SK-N-SH (cell line): ENCODE results near the gene ADAMTS10. TPM values are rescaled to one million over a fixed set of nuclear protein-coding genes. Genes with fewer than 3 reads are reported as not detected.

Experiments
- CTCF ChIA-PET: fragments of 300-600, 350-600 bp; formaldehyde crosslinking; extraction: SDS; loops from one replicate; lab custom pipeline; 2021; lab: Yijun Ruan, JAX
- POLR2A ChIA-PET: fragments of 350-600 bp; sonication (Branson Sonifier 250); formaldehyde crosslinking; extraction: SDS; loops from one replicate; lab custom pipeline; 2020; ENCODE audit warnings: antibody characterized with exemption, inconsistent platforms; lab: Yijun Ruan, JAX
- DNase-seq: peaks from one replicate; pipeline ENCODE4 v3.0.0; 2012
- H2AFZ ChIP-seq: fragments of 200-600 bp; sonication (generic); 2 replicates; pipeline ENCODE4 v1.8.1; 2016; ENCODE audit warnings: antibody characterized with exemption, mild to moderate bottlenecking, low read depth
- H3F3A ChIP-seq: fragments of 200-600 bp; sonication (generic); replicated peaks from 2 replicates; pipeline ENCODE3; 2016; ENCODE audit warnings: antibody characterized with exemption, mild to moderate bottlenecking; ENCODE audit not compliant: insufficient read depth
- H3K27ac ChIP-seq, 2 experiments: fragments of 200-500 bp in 1 of 2; fragments of 200-600 bp in 1 of 2; sonication (Bioruptor generic) in 1 of 2; sonication (generic), shearing (Covaris generic) in 1 of 2; 2 replicates each; pipeline versions ENCODE4 v1.5.1 to v1.6.1; 2014 to 2016; ENCODE audit warnings: low read depth in 2 of 2, inconsistent platforms in 1 of 2, low read length in 1 of 2, mild to moderate bottlenecking in 1 of 2, mixed read lengths in 1 of 2
- H3K27me3 ChIP-seq: fragments of 200-600 bp; sonication (generic), shearing (Covaris generic); 2 replicates; pipeline ENCODE4 v1.6.1; 2016; ENCODE audit warnings: mixed run types; ENCODE audit not compliant: insufficient read depth
- H3K36me3 ChIP-seq, 2 experiments: fragments of 200-500 bp in 1 of 2; fragments of 200-600 bp in 1 of 2; sonication (Bioruptor generic) in 1 of 2; sonication (generic) in 1 of 2; replicated peaks in 1 of 2; 2 replicates each; pipeline versions ENCODE3 to v1.5.1; 2014 to 2016; ENCODE audit warnings: low read length in 1 of 2, mild to moderate bottlenecking in 1 of 2; ENCODE audit not compliant: insufficient read depth in 2 of 2, control insufficient read depth in 1 of 2
- H3K4me1 ChIP-seq, 2 experiments: fragments of 200-500 bp in 1 of 2; fragments of 200-600 bp in 1 of 2; sonication (Bioruptor generic) in 1 of 2; sonication (generic), shearing (Covaris generic) in 1 of 2; 2 replicates each; pipeline versions ENCODE4 v1.5.1 to v1.6.1; 2014 to 2016; ENCODE audit warnings: low read depth in 1 of 2, low read length in 1 of 2, mixed run types in 1 of 2; ENCODE audit not compliant: insufficient read depth in 2 of 2, control insufficient read depth in 1 of 2
- H3K4me2 ChIP-seq: fragments of 200-600 bp; sonication (generic), shearing (Covaris generic); 2 replicates; pipeline ENCODE4 v1.6.1; 2017; ENCODE audit warnings: mixed run types
- H3K4me3 ChIP-seq, 2 experiments: fragments of 200-500 bp in 1 of 2; fragments of 200-600 bp in 1 of 2; sonication (Bioruptor generic) in 1 of 2; sonication (generic), shearing (Covaris generic) in 1 of 2; 2 replicates each; pipeline versions ENCODE4 v1.5.1 to v1.8.1; 2014 to 2016; ENCODE audit warnings: low read depth in 2 of 2, inconsistent platforms in 1 of 2, low read length in 1 of 2, mild to moderate bottlenecking in 1 of 2, mixed read lengths in 1 of 2, moderate library complexity in 1 of 2
- H3K79me2 ChIP-seq: fragments of 200-600 bp; sonication (generic); 2 replicates; pipeline ENCODE4 v1.8.1; 2017; ENCODE audit warnings: mild to moderate bottlenecking; ENCODE audit not compliant: insufficient read depth
- H3K9ac ChIP-seq: fragments of 200-600 bp; sonication (generic); 2 replicates; pipeline ENCODE4 v1.6.1; 2017; ENCODE audit warnings: mixed run types
- H3K9me2 ChIP-seq: fragments of 200-600 bp; sonication (generic); 2 replicates; pipeline ENCODE4 v1.6.1; 2017; ENCODE audit warnings: mixed run types
- H3K9me3 ChIP-seq: fragments of 200-600 bp; sonication (generic); 2 replicates; pipeline ENCODE4 v1.6.1; 2017; ENCODE audit warnings: mixed run types, mild to moderate bottlenecking, moderate library complexity
- H4K20me1 ChIP-seq: fragments of 200-600 bp; sonication (generic); 2 replicates; pipeline ENCODE4 v1.6.1; 2017; ENCODE audit warnings: mild to moderate bottlenecking, mixed run types; ENCODE audit not compliant: insufficient read depth
- ELF1 ChIP-seq: IDR thresholded peaks from 2 replicates; pipeline ENCODE4 v1.4.0; 2012
- FOXM1 ChIP-seq: IDR thresholded peaks from 2 replicates; pipeline ENCODE4 v1.4.0; 2012; ENCODE audit warnings: low read depth, mild to moderate bottlenecking
- NRF1 ChIP-seq: IDR thresholded peaks from 2 replicates; pipeline ENCODE4 v1.6.1; 2012; ENCODE audit warnings: low read depth, mild to moderate bottlenecking, low read length
- RAD21 ChIP-seq: IDR thresholded peaks from 2 replicates; pipeline ENCODE4 v1.6.1; 2012; ENCODE audit warnings: mild to moderate bottlenecking, low read length
- RFX5 ChIP-seq: IDR thresholded peaks from 2 replicates; pipeline ENCODE4 v1.6.1; 2012; ENCODE audit warnings: mild to moderate bottlenecking, improper control_type of control experiment, low read length
- SIN3A ChIP-seq: IDR thresholded peaks from 2 replicates; pipeline ENCODE4 v1.6.1; 2012; ENCODE audit warnings: low read depth, mild to moderate bottlenecking, low read length, moderate library complexity, borderline replicate concordance
- SMC3 ChIP-seq: IDR thresholded peaks from 2 replicates; pipeline ENCODE4 v1.6.1; 2012; ENCODE audit warnings: low read depth, low read length, improper control_type of control experiment
- TCF12 ChIP-seq: IDR thresholded peaks from 2 replicates; pipeline ENCODE4 v1.4.0; 2012
- TEAD4 ChIP-seq: IDR thresholded peaks from 2 replicates; pipeline ENCODE4 v1.4.0; 2012; ENCODE audit warnings: mild to moderate bottlenecking, borderline replicate concordance; ENCODE audit not compliant: insufficient read depth
- YY1 ChIP-seq: IDR thresholded peaks from 2 replicates; pipeline ENCODE4 v1.4.0; 2012; ENCODE audit warnings: low read depth, mild to moderate bottlenecking
- WGBS: methylation state at CpG from one replicate; pipeline ENCODE4 v1.1.6; 2017; ENCODE audit warnings: low lambda C conversion rate; 5-methylcytosine and 5-hydroxymethylcytosine counted together
- polyA plus RNA-seq, 3 experiments: library from polyadenylated mRNA; depleted of rRNA; stranded (reverse); fragments of >200 nt; gene quantifications; 2 replicates each; pipeline ENCODE4 v1.2.3, GENCODE V29; 2012
- TF ChIP-seq, protein P1 (sequence below): IDR thresholded peaks from 2 replicates; pipeline ENCODE4; 2012
- TF ChIP-seq, protein P2 (sequence below): IDR thresholded peaks from 2 replicates; pipeline ENCODE4 v1.4.0; 2012; ENCODE audit warnings: low read depth

Gene ADAMTS10
- polyA plus RNA-seq, 1 of the 3 experiments (the other 2 are of a cell fraction): 3.6 TPM

DNA sequence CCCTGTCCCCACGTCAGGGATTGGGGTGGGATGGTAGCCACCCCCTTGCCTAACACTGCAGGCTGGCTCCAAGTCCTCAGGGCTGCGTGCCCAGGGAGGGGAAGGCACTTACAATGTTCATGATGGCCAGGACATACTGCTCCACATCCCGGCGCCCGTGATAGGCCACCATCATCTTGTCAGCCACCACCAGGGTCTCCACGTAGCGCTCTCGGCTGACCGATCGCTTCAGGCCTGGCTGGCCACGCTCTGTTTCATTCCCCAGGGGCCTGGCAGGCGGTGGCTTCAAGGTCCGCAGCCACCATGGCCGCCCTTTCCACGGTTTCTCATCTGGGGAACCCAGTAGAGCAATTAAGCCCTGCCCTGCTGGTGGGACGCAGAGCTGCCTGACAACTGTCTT is 9.7 kb downstream of the ADAMTS10 start (continued):
- TF ChIP-seq, protein P1, sequence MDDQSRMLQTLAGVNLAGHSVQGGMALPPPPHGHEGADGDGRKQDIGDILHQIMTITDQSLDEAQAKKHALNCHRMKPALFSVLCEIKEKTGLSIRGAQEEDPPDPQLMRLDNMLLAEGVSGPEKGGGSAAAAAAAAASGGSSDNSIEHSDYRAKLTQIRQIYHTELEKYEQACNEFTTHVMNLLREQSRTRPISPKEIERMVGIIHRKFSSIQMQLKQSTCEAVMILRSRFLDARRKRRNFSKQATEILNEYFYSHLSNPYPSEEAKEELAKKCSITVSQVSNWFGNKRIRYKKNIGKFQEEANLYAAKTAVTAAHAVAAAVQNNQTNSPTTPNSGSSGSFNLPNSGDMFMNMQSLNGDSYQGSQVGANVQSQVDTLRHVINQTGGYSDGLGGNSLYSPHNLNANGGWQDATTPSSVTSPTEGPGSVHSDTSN: no peak
- TF ChIP-seq FOXM1 (no peak), ELF1 (no peak), NRF1 (no peak)
- TF ChIP-seq, protein P2, sequence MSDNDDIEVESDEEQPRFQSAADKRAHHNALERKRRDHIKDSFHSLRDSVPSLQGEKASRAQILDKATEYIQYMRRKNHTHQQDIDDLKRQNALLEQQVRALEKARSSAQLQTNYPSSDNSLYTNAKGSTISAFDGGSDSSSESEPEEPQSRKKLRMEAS: no peak

DNA sequence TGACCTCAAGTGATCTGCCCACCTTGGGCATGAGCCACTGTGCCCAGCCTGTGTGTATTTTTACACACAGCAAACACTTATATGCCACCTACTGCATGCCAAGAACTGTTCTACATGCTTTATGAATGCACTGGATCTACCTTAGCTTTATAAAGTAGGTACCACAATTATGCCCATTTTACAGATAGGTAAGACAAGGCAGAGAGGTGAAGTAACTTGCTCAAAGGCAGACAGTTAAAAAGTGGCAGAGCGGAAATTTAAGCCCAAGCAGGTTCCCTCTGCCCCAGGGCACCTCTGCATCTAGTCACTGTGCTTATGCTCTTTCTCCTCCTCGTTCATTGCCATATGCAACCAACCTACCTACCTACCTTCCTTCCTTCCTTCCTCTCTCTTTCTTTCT is 10.5 kb downstream of the ADAMTS10 start:
- WGBS: 77% methylated on average over 2 of the region's 2 CpGs
- POLR2A ChIA-PET: no interaction called here

DNA sequence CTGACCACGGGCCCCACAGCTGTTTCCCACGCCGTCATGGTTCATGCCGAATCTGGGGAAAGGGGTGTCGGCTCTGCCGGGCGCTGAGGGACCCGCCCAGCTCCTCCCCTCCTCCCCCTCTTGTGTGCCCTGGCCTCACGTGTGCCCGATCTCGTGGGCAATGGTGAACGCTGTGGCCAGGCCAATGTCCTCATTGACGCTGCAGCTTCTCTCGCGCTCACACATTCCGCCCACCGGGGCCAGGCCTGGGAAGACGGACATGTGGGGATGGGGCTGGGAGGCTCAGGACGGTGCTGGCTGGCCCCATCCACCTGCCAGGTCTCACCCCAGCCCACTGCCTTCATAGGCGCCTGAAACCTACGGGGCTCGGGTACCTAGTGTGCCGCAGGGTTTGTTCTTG is 14.3 kb downstream of the ADAMTS10 start:
- CTCF ChIA-PET: interaction anchor here (4.0 to 11.2 kb wide), 3 partner anchors 9 to 20 kb away, joined by 15 to 152 read pairs (median 22); partner anchors contain the start of gene MYO1F
- H3K79me2 ChIP-seq: no peaks in the 10 kb centered on the region
- no peak overlapping the region for H2AFZ ChIP-seq
- no peaks in the 10 kb centered on the region for H3F3A ChIP-seq
- H3K4me2 ChIP-seq: no peak overlapping the region
- H4K20me1 ChIP-seq: no peaks in the 10 kb centered on the region
- H3K9me2 ChIP-seq: no peaks in the 10 kb centered on the region
- no peaks in the 10 kb centered on the region for H3K27me3 ChIP-seq
- no peaks in the 10 kb centered on the region for H3K36me3 ChIP-seq
- peaks cover 0 to 9% of the 10 kb centered on the region in 2 experiments; a peak in 1 of 4 replicates for H3K4me1 ChIP-seq
- no peak for DNase-seq
- no peak overlapping the region for H3K4me3 ChIP-seq
- H3K9me3 ChIP-seq: no peaks in the 10 kb centered on the region
- 71% methylated on average over 17 of the region's 23 CpGs for WGBS
- TF ChIP-seq TEAD4: no peak
- no peak for TF ChIP-seq RAD21
- no peak for TF ChIP-seq YY1
- TF ChIP-seq TCF12: no peak
- no peak overlapping the region for H3K27ac ChIP-seq
- no peak overlapping the region for H3K9ac ChIP-seq
- POLR2A ChIA-PET: no interaction called here

More for the DNA sequence above, 10.5 kb downstream of the ADAMTS10 start:
- Histone ChIP-seq H3K27me3 (no peaks in the 10 kb centered on the region), H2AFZ (no peak overlapping the region), H3K9me3 (no peaks in the 10 kb centered on the region), H3K9me2 (no peaks in the 10 kb centered on the region), H3K36me3 (no peaks in the 10 kb centered on the region), H3K4me1 (no peaks in the 10 kb centered on the region), H3K27ac (no peak overlapping the region), H3K79me2 (no peaks in the 10 kb centered on the region), H3K9ac (no peak overlapping the region), H3F3A (no peaks in the 10 kb centered on the region), H3K4me2 (no peak overlapping the region), H3K4me3 (no peak overlapping the region), H4K20me1 (no peaks in the 10 kb centered on the region)
- no peak for DNase-seq
- TF ChIP-seq SIN3A (no peak), RFX5 (no peak), SMC3 (no peak)
- TF ChIP-seq, protein P1: no peak
- CTCF ChIA-PET: interaction anchor here (1.2 to 2.5 kb wide), 2 partner anchors 14 to 20 kb away, joined by 3 to 17 read pairs; no protein-coding TSS in a partner anchor
